H1 (cell line): ENCODE data around the gene EED.

ENCODE experiments used
- CHD1 ChIP-seq: IDR thresholded peaks from 2 replicates; pipeline ENCODE4 v1.6.1; 2012; ENCODE audit warnings: low read depth, low read length, improper control_type of control experiment
- CTCF ChIP-seq, 3 experiments: IDR thresholded peaks; 1 replicate in 2 of 3; 2 replicates in 1 of 3; pipeline versions ENCODE4 v1.5.1 to v1.6.1; 2011; ENCODE audit warnings: low read length in 3 of 3, mild to moderate bottlenecking in 3 of 3, inconsistent platforms in 2 of 3, low read depth in 1 of 3, moderate library complexity in 1 of 3; ENCODE audit not compliant: insufficient read depth in 1 of 3; ENCODE audit errors: control extremely low read depth in 1 of 3
- EP300 ChIP-seq, 2 experiments: IDR thresholded peaks; 1 replicate in 1 of 2; 2 replicates in 1 of 2; pipeline ENCODE4 v1.6.1; 2011 to 2012; ENCODE audit warnings: low read depth in 2 of 2, low read length in 2 of 2, mild to moderate bottlenecking in 2 of 2, borderline replicate concordance in 1 of 2, inconsistent platforms in 1 of 2, moderate library complexity in 1 of 2
- MAX ChIP-seq: IDR thresholded peaks from 2 replicates; pipeline ENCODE4 v1.6.1; 2012; ENCODE audit warnings: inconsistent platforms
- POLR2AphosphoS5 ChIP-seq: IDR thresholded peaks from 2 replicates; pipeline ENCODE4 v1.6.1; 2011; ENCODE audit warnings: low read depth, low read length
- RNF2 ChIP-seq: fragments of 200-900, 300-1000 bp; sonication (generic); IDR thresholded peaks from 2 replicates; pipeline ENCODE4 v1.7.1; 2016; ENCODE audit warnings: borderline replicate concordance, low read depth, mild to moderate bottlenecking, antibody characterized with exemption, low read length; ENCODE audit not compliant: poor library complexity, severe bottlenecking; ENCODE audit errors: missing control alignments
- ZNF274 ChIP-seq: IDR thresholded peaks from 2 replicates; pipeline ENCODE4 v1.7.0; 2012; ENCODE audit warnings: low read length, borderline replicate concordance; ENCODE audit errors: extremely low read depth

- no peak for TF ChIP-seq EP300 (IDR thresholded peaks at IDR 0.05; ENCODE audit: borderline replicate concordance in 1 of 2, low read depth in 2 of 2, low read length in 2 of 2)
- TF ChIP-seq CHD1: no peak
- TF ChIP-seq ZNF274: no peak
- no peak for TF ChIP-seq RNF2
- TF ChIP-seq CTCF (IDR thresholded peaks at IDR 0.05; ENCODE audit: control extremely low read depth in 1 of 3, insufficient read depth in 1 of 3, low read depth in 1 of 3, low read length in 3 of 3): no peak
- no peak for TF ChIP-seq MAX
- TF ChIP-seq POLR2AphosphoS5: no peak
Measured at GRCh38 chr11:86234831-86235461, 9.6 kb upstream of the EED start.
